ENCODE measurements around the gene FHIT.

DNA sequence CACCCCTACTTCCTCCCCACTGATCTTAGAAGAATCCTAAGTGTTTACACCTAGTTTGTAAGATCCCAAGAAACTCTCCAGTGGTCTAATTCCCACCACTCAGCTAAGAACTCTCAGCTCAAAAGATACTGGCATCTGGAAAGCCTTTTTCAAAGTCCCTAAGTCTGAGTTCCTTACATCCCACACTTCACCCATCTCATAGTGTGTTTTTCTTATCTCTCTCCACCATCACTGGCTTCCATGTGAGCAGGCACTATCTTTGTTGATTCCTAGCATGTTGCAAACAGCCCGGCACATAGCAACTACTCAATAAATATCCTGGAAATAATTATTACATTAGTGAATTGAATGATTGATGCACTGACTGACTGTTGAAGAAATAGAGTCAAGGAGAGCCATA is 173.7 kb downstream of the FHIT start:
- TF ChIP-seq EZH2phosphoT487 (IDR thresholded peaks at IDR 0.05; ENCODE audit: insufficient read depth, low read depth) = no peak
- no peak for TF ChIP-seq EZH2 (IDR thresholded peaks at IDR 0.05; ENCODE audit: insufficient read depth, poor library complexity, severe bottlenecking)

Data from GM23248 (cell line).